ENCODE data around the gene NOTCH1.
"Not testable (repeated sequence)": the region's sequence is repeated elsewhere in the genome, so short reads cannot be mapped to it uniquely, and the experiment has no call there.

The NOTCH1 gene

DNA sequence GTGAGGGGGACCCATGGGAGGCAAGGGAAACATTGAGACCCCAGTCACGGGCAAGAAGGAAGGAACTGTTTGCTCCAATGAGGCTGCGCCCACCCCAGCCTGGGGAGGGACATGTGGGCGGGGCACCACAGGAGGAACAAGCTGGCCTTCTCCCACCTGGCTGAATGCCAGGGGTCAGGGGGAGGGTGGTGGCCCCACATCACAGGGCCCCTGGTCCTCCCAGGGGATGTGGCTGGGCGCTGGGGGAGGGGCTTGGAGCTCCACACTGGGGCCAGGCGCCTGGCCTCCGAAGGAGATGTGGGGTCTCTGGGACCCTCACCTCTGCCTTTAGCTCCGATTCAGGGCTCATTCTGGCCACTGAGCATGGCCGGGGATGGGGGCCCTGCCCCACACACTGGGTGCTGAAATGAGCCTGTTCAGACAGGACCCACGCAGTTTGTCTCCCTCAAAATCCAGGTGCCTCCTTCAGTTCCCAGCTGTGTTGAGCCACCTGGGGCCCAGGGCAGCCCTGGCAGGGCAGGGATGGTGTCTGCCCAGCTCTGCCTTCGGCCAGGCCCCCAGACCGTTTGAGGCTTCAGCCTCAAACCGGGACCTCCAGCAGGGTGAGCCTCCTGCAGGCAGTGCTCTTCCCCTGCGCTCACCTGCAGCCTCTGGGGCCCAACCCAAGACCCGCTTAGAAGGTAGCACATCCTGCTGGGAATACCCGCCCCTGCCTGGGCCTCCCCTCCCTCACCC is 33.2 kb upstream of the NOTCH1 start:
- no peak for DNase-seq

GRCh38 chr9:136578626-136578914 is 32.7 kb upstream of the NOTCH1 start:
- no peak for DNase-seq

DNA sequence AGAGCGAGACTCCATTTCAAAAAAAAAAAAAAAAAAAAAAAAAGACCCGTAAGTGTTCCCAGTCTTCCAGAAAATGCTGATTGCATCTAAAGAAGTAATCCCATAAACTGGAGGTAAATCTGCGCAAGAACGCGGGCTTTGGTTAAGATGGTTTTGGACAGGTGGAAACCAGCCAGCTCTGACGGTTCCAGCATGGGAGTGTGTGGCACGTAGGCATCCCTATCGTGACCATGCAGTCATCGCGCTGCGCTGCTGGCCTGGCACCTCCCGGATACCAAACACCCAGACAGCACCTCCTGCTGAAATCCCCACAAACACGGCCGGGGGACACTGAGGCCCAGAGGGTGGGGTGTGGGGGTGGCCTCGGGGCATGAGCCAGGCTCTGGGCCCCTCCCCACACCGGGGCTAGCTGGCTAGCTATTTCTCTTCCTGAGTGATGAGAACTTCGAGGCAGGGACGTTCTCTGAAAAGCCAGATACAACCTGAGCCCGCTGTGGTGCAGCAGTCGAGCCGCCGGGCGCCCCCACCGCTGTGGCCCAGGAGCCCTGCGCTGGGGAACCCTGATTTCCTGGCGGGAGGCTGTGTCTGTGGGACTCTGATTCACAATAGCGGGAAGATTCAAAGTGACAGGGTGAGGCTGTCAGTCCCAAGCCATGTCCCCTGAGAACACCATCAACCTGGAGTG is 32.2 kb upstream of the NOTCH1 start:
- DNase-seq = no peak

DNA sequence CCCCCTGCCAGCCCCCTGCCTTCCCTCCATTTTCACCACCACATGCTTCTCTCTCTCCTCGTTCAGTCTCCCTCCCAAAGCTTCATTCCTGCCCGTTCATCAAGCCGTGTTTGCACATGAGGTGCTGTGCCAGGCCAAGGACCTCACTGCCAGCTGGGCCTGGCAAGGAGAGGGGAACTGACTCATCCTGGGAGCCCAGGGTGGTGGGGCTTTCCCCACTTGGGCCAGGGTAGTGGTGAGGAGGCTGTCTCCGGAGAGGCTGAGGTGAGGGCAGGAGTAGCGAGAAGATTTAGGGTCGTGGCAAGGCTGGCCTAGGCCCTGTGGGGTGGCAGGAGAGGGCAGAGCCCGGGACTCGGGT is 30.4 kb upstream of the NOTCH1 start:
- peak; percentile 78 for DNase-seq

DNA sequence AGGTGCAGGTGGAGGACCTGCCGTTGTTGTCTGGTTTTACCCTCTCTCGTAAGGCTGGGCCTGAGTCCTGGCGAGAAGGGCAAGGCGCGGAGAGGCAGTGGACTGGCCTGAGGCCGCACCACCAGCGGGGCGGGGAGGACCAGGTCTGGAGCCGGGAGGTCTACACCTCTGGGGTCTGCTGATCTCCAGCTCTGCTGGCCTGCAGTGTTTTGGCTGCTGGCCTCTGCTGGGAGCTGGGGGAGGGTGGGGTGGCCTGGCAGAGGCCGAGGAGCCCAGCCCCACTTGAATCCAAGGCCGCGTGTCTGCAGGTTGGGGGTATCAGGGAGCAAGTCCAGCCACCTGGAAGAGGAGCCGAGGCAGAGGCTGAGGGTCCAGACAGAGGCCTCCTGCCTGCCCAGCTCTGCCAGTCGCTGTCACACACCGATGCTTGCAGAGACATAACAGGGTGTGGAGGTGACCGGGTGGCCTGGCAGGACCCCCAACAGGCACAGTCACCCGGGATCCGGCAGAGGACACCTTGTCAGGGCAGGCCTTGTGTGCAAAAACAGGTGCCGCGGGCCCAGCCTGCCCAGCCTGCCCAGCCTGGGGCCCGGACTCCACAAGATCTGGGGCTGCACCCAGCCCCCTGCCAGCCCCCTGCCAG is 29.9 kb upstream of the NOTCH1 start:
- DNase-seq = no peak

- DNase-seq = not testable (repeated sequence)
These were observed 28.8 kb upstream of the NOTCH1 start for GRCh38 chr9:136574606-136575005.

GRCh38 chr9:136572828-136573625 is 27.2 kb upstream of the NOTCH1 start:
- no peak for DNase-seq

- DNase-seq = no peak
These were observed 26.4 kb upstream of the NOTCH1 start for GRCh38 chr9:136572003-136572827.

DNA sequence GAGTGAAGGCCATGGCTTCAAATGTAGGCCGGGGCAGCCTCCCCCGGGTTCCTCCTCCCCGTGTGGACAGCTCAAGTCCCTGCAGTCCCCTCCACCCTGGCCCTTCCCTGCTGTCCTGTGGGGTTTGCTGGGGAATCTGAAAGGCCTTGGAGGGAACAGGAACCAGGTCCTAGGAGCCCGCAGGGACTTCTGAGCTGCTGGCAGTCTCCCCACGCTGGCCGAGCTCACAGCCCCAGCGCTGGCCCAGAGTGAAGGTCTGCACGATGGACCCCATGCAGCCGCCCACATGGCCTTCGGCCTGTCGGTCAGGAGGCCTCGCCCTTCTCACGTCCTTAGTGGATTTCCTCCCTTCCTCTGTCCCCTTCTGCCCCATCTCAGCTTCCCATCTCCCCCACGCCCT is 25.7 kb upstream of the NOTCH1 start:
- no peak for DNase-seq

- DNase-seq = no peak
These were observed 25.1 kb upstream of the NOTCH1 start for GRCh38 chr9:136570916-136571315.

- DNase-seq = no peak
These were observed 24.5 kb upstream of the NOTCH1 start for GRCh38 chr9:136570191-136570845.

DNA sequence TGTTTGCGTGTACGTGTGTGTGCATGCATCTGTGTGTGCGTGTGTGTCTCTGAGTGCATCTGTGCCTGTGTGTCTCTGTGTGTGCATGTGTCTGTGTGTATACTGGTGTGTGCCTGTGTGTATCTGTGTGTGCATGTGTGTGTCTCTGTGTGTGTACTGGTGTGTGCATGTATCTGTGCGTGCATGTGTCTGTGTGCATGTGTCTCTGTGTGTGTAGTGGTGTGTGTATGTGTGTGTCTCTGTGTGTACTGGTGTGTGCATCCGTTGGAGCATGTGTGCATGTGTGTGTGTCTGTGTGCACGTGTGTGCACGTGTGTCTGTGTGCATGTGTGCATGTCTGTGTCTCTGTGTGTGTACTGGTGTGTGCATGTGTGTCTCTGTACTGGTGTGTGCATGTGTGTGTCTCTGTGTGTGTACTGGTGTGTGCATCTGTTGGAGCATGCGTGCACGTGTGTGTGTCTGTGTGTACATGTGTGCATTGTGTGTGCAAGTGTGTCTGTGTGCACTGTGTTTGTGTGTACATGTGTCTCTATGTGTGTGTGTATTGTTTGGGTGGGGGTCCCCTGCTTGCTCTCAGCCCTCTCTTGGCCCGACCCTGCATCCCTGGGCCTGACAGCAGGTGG is 23.8 kb upstream of the NOTCH1 start:
- DNase-seq = no peak

DNA sequence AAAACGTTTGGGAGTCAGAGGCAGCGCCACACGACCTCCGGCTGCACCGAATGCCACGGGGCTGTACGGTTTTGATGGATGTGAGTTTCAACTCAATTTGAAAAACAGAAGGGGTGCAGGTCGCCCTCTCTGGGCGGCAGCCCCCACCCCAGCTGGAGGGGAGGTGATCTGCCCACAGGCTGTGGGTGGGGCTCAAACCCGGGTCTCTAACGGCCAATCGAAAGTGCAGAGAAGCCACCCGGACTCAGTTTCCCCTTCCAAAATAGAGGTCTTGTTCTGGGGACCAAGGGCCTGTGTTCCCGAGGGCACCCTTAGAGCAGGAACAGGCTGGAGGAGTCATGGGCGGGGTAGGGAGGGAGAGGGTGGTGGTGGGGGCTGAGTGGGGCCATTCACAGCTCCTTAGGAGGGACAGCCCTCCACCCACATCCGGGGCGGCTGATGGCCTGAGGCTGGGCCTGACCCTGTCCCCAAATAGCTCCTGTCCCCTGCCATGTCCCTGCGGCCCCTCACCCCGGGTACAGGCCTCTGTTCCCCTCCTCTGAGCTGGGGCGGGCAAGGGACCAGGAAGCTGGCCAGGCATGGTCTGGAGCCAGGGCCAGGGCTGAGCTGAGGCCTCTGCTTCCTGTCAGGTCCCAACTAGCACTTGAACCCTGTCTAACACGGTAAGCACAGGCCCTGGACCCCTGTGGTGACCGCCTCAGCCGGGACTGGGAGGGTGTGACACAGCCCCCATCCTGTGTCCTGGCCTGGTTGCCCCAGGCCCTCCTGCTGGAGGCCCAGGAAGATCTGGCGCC is 22.6 kb upstream of the NOTCH1 start:
- DNase-seq = no peak

DNA sequence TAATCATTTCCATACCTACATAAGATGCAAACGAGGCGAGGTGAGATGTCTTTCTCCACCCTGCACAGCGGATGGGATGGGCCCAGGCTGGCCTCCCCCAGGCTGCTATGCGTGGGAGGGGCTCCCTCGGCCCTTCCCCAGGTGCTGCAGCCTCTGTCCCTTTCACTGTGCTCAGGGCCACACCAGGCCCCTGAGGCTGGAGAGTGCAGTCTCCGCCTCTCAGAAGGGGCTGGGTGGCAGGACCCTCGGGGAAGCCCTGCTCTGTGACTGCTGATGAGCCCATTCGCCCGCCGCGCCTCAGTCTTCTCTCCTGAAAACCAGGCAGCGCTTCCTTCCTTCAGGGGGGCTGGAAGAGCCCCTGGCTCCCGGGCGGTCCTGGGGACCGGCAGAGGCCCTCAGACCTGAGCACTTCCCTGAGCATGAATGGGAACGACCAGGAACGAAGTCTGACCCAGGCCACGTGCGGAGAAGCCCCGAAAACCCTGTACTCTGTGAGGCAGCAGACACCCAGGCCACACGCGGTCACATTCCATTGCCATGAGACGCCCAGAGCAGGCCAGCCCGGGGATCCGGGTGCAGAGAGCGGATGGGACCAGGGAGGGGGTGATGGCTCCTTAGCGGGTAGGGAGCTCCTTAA is 21.9 kb upstream of the NOTCH1 start:
- DNase-seq = no peak

GRCh38 chr9:136566901-136567300 is 21.1 kb upstream of the NOTCH1 start:
- no peak for DNase-seq

- DNase-seq = no peak
These were observed 20.7 kb upstream of the NOTCH1 start for GRCh38 chr9:136566553-136566895.

DNA sequence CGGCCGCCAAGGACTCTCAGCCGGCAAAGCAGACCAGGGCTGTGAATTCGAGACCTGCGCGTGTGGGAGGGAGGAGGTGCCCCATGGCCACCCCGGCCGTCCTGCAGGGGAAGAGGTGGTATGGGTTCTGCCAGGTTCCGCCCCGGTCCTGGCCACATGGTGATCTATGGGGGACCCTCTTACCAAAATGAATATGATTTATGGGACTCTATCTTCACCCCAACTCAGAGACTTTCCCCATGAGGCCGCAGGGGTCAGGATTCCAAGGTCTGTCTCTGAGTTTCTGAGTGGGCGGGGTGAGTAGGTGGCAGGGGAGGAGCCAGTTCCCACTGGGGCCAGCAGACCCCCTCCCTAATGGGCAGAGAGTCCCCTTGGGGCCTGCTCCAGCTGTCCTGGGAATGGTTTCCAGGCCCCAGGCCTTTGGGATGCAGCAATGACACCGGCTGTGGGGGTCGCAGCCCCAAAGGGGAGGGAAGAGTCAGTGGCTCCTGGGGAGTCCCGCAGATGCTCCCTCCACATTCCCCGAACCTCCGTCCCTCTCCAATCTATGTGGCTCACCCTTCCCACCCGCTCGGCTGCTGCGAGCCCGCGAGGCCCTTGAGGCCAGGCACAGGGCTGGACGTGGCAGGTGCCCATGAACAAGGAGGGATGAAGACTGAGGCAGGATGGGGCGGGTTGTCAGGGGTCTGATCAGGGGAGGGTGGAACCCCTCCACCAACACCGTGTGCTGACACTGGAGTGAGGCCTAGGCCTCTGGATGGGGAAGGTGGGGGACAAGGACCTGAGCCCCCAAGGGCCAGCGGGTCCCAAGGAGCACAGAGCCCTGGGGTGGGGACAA is 20.1 kb upstream of the NOTCH1 start:
- no peak for DNase-seq

DNA sequence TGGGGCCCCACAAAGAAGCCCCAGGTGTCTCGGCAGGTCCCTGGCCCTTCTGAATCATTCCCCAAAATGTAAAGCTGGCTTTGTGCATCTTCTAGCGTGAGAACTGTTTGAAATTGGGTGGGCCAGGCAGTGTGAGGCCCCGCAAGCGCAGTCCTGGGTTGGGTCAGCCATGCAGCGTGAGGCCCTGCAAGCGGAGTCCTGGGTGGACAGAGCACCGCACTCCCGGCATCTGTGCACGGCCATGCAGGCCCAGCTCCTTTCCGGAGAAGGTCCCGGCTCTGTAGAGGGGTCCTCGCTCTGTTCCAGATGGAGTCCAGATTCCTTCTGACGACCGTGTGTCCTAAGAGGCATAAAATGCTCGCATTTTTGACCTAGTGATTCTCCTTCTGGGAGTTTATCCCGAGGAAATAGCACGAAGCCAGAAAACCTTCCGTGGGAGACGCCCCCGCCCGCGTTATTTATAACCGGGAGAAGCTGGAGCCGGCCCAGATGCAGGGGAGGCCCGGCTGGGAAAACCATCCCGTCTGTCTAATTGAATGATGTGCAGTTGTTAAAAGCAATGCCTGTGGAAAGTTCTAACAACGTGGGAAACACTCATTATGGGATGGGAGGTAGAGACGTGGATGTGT is 19.4 kb upstream of the NOTCH1 start:
- no peak for DNase-seq

- DNase-seq = peak; percentile 96
These were observed 18.6 kb upstream of the NOTCH1 start for GRCh38 chr9:136564379-136564988.

Data from suppressor macrophage treated with lipopolysaccharide for 4 hours (primary cell).